ENCODE data around the gene GRIA1. TPM values are rescaled to one million over a fixed set of nuclear protein-coding genes. Genes with fewer than 3 reads are reported as not detected.

The GRIA1 gene
- polyA plus RNA-seq (ENCODE audit: insufficient read length in 4 of 4): 1 to 10 TPM; 1.4 to 5.4 (median 4.1) TPM

DNA sequence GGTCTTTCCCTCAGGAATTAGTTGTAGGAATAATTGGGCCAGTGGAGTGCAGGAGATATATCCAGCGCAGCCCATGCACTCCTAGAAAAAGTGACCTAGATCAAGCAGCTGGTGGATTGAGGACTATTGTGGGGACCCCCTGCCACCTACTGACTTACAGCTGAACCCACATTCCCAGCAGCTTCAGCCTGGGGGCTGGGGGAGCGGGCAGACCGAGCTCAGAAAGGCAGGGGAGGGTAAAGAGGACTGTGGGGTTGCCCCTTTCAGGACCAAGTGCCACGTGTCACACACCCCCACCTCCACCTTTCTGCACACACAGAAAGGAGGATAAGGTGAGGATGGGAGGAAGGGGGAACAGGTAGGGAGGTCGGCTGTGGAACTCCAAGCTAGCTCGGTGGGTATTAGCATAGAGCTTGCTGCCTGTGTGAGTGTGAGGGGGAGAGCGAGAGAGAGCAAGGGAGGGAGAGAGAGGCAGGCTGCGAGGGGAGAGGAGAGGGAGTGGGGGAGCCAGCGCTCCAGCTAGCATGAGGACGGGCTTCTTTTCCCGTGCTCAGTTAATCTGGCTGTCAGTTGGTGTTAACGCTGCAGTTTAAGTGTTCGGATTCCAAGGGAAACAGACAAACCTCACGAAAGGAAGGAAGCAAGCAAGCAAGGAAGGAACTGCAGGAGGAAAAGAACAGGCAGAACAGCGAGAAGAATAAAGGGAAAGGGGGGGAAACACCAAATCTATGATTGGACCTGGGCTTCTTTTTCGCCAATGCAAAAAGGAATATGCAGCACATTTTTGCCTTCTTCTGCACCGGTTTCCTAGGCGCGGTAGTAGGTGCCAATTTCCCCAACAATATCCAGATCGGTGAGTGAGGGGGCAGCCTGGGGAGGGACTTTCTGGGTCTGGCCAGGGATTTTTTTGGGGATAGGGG lies at the start of gene GRIA1:
Gene GRIA1, plus strand, starts transcription at position 553 of the 920 bp plus-strand sequence.
- DNase-seq (ENCODE audit: low read depth in 4 of 4, low spot score in 3 of 4): peak in 3 of 4 donors; percentile 10 to 20 (median 13)

GRCh38 chr5:153445875-153446579 lies 44.4 kb upstream of the GRIA1 start:
- DNase-seq (ENCODE audit: low read depth in 4 of 4, low spot score in 3 of 4): no peak

GRCh38 chr5:153447534-153447933 lies 42.9 kb upstream of the GRIA1 start:
- no peak for DNase-seq (ENCODE audit: low read depth in 4 of 4, low spot score in 3 of 4)

DNA sequence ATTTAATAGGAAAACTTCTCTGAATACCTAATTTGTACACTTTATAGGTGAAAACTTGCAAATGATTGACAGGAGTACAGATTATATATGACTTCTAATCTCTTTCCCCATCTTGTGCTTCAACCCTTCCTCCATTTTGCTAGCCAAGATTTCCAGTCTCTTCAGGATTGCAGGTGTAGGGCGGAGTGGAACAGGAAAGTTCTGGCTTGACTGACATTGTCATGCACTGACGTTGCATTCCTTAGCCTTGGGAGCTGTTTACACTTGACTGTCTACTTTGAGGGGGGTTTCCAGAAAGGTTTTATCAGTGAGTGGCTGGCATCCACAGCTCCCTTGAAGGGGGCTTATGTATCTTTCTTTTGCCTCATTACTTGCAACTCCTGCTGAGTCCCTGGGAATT lies 34.1 kb upstream of the GRIA1 start:
- no peak for DNase-seq (ENCODE audit: low read depth in 4 of 4, low spot score in 3 of 4)

- DNase-seq (ENCODE audit: low read depth in 4 of 4, low spot score in 3 of 4): no peak
Measured at GRCh38 chr5:153456993-153457392, 33.5 kb upstream of the GRIA1 start.

GRCh38 chr5:153458268-153458667 lies 32.2 kb upstream of the GRIA1 start:
- no peak for DNase-seq (ENCODE audit: low read depth in 4 of 4, low spot score in 3 of 4)

GRCh38 chr5:153459051-153459743 lies 31.3 kb upstream of the GRIA1 start:
- no peak for DNase-seq (ENCODE audit: low read depth in 4 of 4, low spot score in 3 of 4)

DNA sequence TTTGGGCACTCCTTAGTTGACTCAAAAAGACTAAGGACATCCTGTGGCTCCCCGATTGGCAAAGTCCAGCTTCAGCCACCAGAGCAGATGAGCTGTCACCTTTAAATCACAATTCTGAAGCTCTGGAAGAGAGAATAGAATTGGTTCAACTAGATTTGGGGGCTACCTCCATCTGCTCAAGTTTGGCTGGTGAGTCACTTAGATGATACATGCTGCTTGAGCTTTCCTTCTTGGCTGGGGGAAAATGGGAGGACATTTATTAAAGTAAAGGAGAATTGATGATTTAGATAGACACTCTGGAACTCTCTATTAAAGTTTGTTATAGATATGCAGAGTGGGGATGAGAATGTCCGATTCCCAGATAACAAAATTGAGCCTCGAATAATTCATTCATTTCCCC lies 30.0 kb upstream of the GRIA1 start:
- no peak for DNase-seq (ENCODE audit: low read depth in 4 of 4, low spot score in 3 of 4)

DNA sequence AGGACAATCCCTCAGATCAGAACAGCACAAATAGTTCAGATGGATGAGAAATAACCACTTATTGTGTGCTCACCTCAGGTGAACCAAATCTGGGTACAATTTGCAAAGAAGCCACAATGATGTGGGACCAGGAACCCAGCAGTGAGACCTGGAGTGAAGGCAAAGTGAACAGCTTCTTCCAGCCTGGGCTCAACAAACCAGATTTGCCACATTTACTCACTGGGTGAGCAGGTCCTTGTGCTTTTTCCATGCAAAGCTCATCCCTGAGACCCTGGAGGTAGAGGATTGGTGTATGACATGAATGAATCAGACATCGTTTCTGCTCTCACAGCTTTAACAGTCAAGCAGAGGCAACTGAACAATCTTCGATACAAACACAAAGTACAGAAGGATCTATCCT lies 29.1 kb upstream of the GRIA1 start:
- no peak for DNase-seq (ENCODE audit: low read depth in 4 of 4, low spot score in 3 of 4)

DNA sequence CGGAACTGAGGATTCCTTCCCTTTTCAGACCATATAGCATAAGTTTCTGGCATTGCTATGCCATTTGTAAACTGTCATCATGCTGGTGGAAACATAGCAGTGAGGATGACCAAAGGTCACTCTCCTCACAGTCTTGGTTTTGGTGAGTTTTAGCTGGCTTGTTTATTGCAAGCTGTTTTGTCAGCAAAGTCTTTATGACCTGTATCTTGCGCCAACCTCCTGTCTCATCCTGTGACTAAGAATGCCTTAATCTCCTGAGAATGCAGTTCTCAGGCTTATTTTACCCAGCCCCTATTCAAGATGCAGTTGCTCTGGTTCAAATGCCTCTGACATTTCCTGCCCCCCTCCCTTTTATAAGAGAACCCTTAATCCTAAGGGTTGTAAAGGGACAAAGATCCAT lies 26.7 kb upstream of the GRIA1 start:
- no peak for DNase-seq (ENCODE audit: low read depth in 4 of 4, low spot score in 3 of 4)

DNA sequence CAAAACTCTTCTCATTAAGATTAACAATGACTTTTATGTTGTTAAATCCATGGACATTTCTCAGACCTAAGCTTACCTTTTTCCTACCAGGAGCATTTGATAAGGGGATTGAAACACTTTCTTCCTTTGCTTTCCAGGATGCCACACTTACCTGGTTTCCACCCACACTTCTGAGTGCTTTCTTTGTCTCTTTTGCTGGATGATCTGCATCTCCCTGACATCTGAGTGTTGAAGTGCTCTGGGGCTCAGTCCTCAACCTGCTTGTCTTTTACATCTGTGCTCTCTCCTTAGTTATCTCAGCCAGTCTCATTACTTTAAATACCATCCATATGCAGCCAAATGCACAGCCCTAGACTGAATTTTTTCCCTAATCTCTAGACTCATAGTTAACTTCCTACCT lies 22.9 kb upstream of the GRIA1 start:
- DNase-seq (ENCODE audit: low read depth in 4 of 4, low spot score in 3 of 4): no peak

DNA sequence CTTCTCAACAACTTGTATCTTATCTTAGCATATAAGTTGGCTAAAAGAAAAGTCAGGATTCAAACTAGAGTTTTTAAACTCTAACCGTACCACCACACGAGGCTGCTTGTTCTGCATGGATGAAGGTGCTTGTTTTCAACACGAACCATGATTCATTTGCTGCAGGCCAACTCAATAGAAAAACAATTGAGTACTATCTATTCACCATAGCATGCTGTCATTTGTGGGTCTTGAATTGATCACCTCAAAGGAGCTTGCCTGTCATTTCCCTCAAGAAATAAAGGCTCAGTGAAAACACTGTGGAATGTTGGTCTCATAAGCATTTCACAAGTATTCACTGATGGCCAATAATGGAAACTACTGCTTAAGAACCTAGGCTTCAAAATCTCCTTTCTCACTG lies 21.0 kb upstream of the GRIA1 start:
- DNase-seq (ENCODE audit: low read depth in 4 of 4, low spot score in 3 of 4): no peak

GRCh38 chr5:153470736-153471135 lies 19.7 kb upstream of the GRIA1 start:
- DNase-seq (ENCODE audit: low read depth in 4 of 4, low spot score in 3 of 4): no peak

DNA sequence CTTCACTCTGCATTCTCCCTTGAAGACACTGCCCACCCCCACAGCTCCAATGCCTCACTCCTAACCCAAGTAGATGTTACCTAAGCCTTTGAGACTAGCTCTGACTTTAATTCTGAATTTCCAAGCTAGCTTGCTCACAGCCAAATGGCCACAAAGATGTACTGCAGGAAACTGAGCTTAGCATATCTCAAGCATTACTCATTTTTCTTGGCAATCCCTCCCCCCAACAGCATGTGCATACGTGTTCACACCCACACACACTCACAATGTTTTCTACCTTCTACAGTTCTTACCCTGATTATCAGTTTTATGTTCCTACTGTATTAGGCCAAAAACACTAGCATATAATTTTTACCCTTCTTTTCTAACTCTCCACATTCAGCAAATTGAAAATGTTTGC lies 13.7 kb upstream of the GRIA1 start:
- no peak for DNase-seq (ENCODE audit: low read depth in 4 of 4, low spot score in 3 of 4)

GRCh38 chr5:153480401-153480800 lies 10.1 kb upstream of the GRIA1 start:
- DNase-seq (ENCODE audit: low read depth in 4 of 4, low spot score in 3 of 4): no peak

- no peak for DNase-seq (ENCODE audit: low read depth in 4 of 4, low spot score in 3 of 4)
Measured at GRCh38 chr5:153483482-153483881, 7.0 kb upstream of the GRIA1 start.

DNA sequence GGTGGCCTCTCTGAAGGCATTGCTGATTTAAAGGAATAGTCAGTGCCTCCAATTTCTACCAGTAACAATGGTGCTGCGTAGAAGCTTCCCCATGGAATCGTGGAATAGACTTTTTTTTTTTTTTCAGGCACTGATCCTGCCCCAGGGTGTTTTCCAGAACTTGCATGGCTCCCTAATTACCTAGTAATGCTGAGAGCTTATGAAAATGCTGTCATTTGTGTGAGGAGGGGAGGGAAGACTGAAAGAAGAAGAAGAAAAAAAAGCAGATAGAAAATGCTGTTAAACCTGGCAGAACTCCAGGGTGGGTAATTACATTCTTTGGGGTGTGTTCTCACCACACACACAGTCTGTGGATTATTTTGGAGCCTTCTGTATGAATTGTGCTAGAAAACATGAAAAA lies 4.8 kb upstream of the GRIA1 start:
- no peak for DNase-seq (ENCODE audit: low read depth in 4 of 4, low spot score in 3 of 4)

DNA sequence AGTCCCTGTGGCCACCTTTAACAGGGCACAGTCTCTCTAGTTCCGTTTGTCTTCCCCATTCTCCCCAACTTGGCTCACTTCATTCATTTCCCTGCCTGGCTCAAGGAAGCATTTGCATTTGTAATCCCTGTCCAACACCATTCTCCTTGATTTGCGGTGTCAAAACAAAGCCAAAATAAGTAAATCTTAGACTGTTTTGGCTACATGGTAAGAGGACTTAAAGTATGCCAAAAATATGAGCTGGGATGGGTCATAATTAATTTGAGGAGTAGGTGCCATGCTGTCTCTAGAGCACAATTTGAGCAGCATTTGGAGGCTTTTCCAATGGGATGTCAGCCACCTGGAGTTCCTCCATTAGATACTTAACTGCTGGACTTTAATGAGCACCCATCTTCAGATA lies 3.7 kb upstream of the GRIA1 start:
- no peak for DNase-seq (ENCODE audit: low read depth in 4 of 4, low spot score in 3 of 4)

DNA sequence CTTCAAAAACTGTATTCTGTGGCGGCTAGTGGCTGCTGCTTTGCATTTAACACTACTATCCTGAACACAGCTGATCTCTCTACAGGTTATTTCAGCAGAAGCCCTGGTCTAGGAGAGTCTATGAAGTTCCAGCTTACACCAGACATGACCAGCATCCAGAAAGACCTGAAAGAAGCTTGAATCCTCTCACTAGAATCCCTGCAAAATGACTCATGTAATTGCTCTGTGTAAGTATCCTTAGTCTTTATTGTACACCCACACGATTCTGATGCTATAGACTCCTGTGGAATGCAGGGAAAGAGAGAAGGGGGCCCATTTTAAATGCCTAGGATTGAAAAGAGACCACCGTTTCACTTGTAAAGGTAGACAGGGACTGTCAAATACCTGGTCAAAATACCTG lies 859 bp upstream of the GRIA1 start:
- no peak for DNase-seq (ENCODE audit: low read depth in 4 of 4, low spot score in 3 of 4)

DNA sequence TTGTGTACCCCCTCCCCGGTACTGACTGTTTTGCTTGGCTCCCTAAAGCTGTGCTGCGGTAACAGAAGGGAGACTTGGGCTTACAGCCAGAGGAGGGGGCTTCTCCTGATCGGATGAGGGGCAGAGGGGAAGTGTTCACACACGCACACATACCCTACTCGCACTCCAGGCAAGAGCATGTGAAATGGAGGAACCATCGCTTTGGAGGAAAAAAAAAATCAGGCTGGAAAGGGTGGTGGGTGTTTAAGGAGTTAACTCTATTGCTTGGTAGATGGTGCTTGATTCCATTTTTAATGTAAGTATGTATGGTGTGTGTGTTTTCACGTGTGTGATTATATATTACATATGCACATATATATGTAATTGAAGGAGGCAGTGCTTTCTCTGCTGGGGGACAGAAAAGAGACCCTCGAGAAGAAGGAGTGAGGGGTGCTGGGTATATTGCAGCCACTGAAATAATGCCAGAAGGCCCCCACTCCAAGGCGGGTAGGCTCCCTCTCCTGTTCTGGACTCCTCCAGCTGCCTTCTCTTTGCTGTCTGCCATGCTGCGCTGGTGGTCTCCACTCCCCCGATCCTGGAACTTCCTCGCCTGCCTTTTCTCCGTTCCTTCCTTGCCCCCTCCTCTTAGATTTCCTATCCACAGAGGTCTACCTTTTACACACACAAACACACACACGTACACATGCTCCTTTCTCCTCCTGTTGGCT lies 721 bp downstream of the GRIA1 start:
- DNase-seq (ENCODE audit: low read depth in 4 of 4, low spot score in 3 of 4): no peak

- DNase-seq (ENCODE audit: low read depth in 4 of 4, low spot score in 3 of 4): no peak
Measured at GRCh38 chr5:153491856-153492255, 1.4 kb downstream of the GRIA1 start.

Data from right renal pelvis (tissue), 4 donors.